Esophagus (tissue), 2 donors: ENCODE data around the gene NCR3LG1. TPM values are rescaled to one million over a fixed set of nuclear protein-coding genes. Genes with fewer than 3 reads are reported as not detected.

ENCODE experiments used
- H3K27ac ChIP-seq, 2 donors: one replicate each; pipeline ENCODE4 v1.5.1; 2013; ENCODE audit warnings: low read depth in 2 of 2, mild to moderate bottlenecking in 2 of 2, inconsistent platforms in 1 of 2, low read length in 1 of 2, moderate library complexity in 1 of 2
- H3K27me3 ChIP-seq, 2 donors: one replicate each; pipeline ENCODE4 v1.6.1; 2013; ENCODE audit warnings: low read length in 2 of 2, control low read depth in 1 of 2, mild to moderate bottlenecking in 1 of 2; ENCODE audit not compliant: insufficient read depth in 2 of 2, control insufficient read depth in 1 of 2
- H3K36me3 ChIP-seq, 2 donors: one replicate each; pipeline ENCODE4 v1.6.1; 2013; ENCODE audit warnings: low read length in 1 of 2; ENCODE audit not compliant: control insufficient read depth in 2 of 2, insufficient read depth in 2 of 2
- H3K4me1 ChIP-seq, 2 donors: one replicate each; pipeline ENCODE4 v1.6.1; 2013; ENCODE audit warnings: low read length in 1 of 2; ENCODE audit not compliant: control insufficient read depth in 2 of 2, insufficient read depth in 2 of 2
- H3K4me3 ChIP-seq, 2 donors: one replicate each; pipeline ENCODE4 v1.5.1; 2013; ENCODE audit warnings: low read length in 2 of 2, mild to moderate bottlenecking in 2 of 2, low read depth in 1 of 2, moderate library complexity in 1 of 2
- H3K9me3 ChIP-seq, 2 donors: one replicate each; pipeline ENCODE4 v1.6.1; 2013; ENCODE audit warnings: mild to moderate bottlenecking in 2 of 2, low read depth in 1 of 2, low read length in 1 of 2, moderate library complexity in 1 of 2; ENCODE audit not compliant: control insufficient read depth in 2 of 2, insufficient read depth in 1 of 2
- WGBS, 2 donors: extraction: QIAGEN DNeasy Blood & Tissue Kit; methylation state at CpG; one replicate each; pipeline ENCODE4 v1.1.7; 2013; 5-methylcytosine and 5-hydroxymethylcytosine counted together
- polyA plus RNA-seq, 2 donors: library from polyadenylated mRNA; stranded (reverse); fragments of 200-250 nt; gene quantifications; one replicate each; pipeline ENCODE4 v1.2.3, GENCODE V29; 2013
- donor health status: healthy with polysubstance abuse.
- donor health status: Bipolar disorder and iron deficiency.

Gene NCR3LG1
- polyA plus RNA-seq, 2 donors = 0.71 TPM

DNA sequence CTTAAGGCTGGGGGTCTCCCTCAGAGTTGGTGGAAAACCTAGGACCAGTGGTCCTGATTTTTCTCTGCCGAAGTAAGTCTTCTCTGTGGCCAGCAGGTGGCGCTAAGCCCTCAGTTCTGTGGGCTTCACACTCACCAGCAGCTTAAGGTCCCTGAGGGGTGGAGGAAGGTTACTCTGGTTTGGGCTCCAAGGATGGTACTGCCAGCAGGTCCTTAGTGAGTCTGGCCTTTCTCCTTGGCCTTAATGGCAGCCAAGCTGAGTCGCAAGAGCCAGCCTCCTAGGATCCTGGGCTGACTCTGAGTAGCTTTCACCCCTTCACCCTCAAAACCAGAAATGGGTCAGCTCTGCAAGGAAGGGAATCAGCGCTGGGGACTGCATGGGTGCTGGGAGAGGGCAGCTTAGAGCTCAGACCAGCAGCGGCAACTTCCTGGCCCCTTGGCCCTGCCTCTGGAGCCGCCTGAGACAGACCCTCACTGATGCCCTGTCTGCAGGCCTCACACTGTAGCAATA, 32.5 kb downstream of the NCR3LG1 start:
- Histone ChIP-seq H3K4me1 (peaks cover 0 to 2% of the 10 kb centered on the region in 2 donors), H3K9me3 (no peaks in the 10 kb centered on the region), H3K36me3 (no peaks in the 10 kb centered on the region), H3K27me3 (no peaks in the 10 kb centered on the region), H3K4me3 (no peak overlapping the region), H3K27ac (no peak overlapping the region)
- WGBS, 2 donors = 46 to 51% methylated on average over 6 of the region's 6 CpGs

- H3K27ac ChIP-seq = no peak overlapping the region
- no peaks in the 10 kb centered on the region for H3K36me3 ChIP-seq
- no peak overlapping the region for H3K4me3 ChIP-seq
- H3K4me1 ChIP-seq = peaks cover 0 to 2% of the 10 kb centered on the region in 2 donors
- H3K9me3 ChIP-seq = no peaks in the 10 kb centered on the region
- 70 to 78% methylated on average over 5 of the region's 5 CpGs for WGBS, 2 donors
- H3K27me3 ChIP-seq = no peaks in the 10 kb centered on the region
These were observed 33.9 kb downstream of the NCR3LG1 start for GRCh38 chr11:17385492-17385891.

DNA sequence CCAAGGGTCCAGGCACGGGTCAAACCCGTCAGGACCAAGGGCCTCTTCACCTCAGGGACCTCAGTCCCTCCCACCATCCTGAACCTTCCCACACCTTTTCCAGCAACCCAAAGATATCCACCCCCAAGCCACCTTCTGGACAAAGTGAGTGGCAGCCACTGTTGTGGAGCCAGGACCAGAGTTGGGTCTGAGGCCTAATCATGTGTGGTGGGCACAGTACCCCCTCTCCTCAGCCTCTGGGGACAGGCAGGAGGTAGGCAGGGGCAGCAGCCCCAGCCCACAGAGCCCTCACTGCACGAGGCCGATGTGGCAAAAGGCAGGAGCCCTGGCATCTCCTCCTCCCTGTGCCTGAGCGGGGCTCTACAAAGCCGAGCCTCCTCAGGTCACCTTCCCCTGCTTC, 34.3 kb downstream of the NCR3LG1 start:
- 73 to 79% methylated on average over 6 of the region's 6 CpGs for WGBS, 2 donors
- no peaks in the 10 kb centered on the region for H3K27me3 ChIP-seq
- no peak overlapping the region for H3K27ac ChIP-seq
- no peaks in the 10 kb centered on the region for H3K9me3 ChIP-seq
- H3K36me3 ChIP-seq = no peaks in the 10 kb centered on the region
- H3K4me1 ChIP-seq = peaks cover 0 to 2% of the 10 kb centered on the region in 2 donors
- H3K4me3 ChIP-seq = no peak overlapping the region

DNA sequence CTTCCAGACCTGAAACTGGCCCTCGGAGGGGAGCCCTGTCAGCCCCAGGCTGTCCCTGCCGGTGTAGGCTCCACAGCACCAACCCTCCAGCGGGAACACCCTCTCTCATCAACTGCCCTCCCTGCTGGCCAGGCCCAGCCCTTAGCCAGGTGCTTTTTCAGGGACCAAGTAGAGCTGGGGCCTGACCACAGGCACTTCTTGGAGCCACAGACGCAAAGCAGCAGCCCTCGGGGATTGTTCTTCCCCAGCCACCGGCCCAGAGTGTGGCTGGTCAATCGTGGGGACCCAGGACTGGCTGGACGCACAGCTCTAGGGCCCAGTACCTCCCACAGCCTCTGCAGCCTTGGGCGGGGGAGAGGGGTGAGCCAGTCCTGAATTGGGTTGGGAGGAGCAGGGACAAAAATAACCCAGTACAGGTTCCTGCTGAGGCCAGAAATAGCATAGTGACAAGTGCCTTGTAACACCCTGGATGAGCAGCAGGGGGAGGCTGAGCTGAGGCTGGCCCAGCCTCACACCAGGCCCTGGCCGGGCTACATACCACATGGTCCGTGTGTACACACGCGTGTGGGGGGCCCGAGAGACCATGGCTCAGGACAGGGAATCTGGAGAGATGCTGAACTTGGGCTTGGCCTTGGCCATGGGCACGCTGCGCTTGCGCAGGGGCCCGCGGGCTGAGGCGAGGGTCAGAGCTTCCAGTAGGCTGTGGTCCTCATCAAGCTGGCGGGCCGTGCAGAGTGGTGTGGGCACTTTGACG, 34.9 kb downstream of the NCR3LG1 start:
- Histone ChIP-seq H3K36me3 (no peaks in the 10 kb centered on the region), H3K27ac (peak overlapping the region in 1 of 2 donors; percentile 13)
- 68 to 78% methylated on average over 22 to 23 of the region's 23 CpGs for WGBS, 2 donors

DNA sequence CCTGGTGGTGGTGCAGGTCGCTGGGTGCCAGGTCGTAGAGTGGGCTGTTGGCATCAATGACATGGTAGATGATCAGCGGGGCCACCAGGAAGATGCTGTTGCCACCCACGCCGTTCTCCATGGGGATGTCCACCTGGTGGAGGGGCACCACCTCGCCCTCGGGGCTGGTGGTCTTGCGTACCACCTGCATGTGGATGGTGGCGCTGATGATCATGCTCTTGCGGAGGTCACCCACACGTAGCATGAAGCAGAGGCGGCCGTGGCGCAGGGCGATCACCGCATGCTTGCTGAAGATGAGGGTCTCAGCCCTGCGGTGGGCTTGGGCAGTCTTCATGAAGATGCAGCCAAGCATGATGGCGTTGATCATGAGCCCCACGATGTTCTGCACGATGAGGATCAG, 35.7 kb downstream of the NCR3LG1 start:
- Histone ChIP-seq H3K4me3 (no peak overlapping the region), H3K36me3 (no peaks in the 10 kb centered on the region), H3K9me3 (no peaks in the 10 kb centered on the region), H3K27ac (no peak overlapping the region), H3K27me3 (no peaks in the 10 kb centered on the region), H3K4me1 (no peaks in the 10 kb centered on the region)
- WGBS, 2 donors = 97 to 98% methylated on average over 20 of the region's 20 CpGs

More for the DNA sequence above, 34.9 kb downstream of the NCR3LG1 start:
- H3K4me1 ChIP-seq = peaks cover 0 to 2% of the 10 kb centered on the region in 2 donors
- H3K4me3 ChIP-seq = no peak overlapping the region
- no peaks in the 10 kb centered on the region for H3K27me3 ChIP-seq
- H3K9me3 ChIP-seq = no peaks in the 10 kb centered on the region

DNA sequence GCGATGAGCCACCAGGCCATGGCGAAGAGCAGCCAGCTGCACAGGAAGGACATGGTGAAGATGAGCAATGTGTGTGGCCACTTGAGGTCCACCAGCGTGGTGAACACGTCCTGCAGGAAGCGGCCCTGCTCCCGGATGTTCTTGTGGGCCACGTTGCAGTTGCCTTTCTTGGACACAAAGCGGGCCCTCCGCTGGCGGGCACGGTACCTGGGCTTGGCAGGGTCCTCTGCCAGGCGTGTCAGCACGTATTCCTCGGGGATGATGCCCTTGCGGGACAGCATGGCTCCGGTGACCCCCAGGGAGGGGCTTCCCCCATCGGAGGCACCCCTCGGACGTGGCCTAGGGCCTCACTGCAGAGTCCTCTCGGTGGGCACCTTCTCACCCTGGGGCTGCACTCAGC, 36.2 kb downstream of the NCR3LG1 start:
- H3K4me1 ChIP-seq = no peaks in the 10 kb centered on the region
- H3K27ac ChIP-seq = no peak overlapping the region
- H3K4me3 ChIP-seq = no peak overlapping the region
- H3K36me3 ChIP-seq = no peaks in the 10 kb centered on the region
- H3K9me3 ChIP-seq = no peaks in the 10 kb centered on the region
- no peaks in the 10 kb centered on the region for H3K27me3 ChIP-seq
- 88 to 93% methylated on average over 17 to 20 of the region's 20 CpGs for WGBS, 2 donors

DNA sequence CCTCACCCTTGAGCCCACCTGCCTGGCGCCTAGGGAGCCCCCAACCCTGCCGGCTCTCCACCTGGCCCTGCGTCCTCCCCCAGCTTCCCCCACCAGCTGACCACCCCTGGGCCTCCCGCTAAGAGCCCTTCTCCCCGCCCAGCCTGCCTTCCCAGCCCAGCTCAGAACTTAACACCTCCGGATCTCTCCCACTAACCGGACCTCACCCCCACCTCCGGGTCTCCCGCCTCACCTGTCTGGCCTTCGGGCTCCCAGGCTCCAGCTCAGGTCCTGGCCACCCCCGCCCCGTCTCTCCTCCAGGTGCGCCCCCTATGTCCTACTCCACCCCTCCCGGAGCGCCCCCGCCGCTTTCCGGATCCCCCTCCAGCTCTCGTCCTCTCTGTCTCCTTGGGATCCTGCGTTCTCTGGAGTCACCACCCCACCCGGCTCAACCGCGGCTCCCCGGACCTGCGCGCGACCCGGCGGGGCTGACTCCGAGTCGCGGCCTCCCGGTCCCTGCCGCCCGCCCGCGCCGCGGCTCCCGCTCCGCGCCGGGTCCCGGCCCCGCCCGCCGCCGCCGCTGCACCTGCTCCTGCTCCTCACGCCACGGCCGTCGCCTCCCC, 37.1 kb downstream of the NCR3LG1 start, which contains the start of gene KCNJ11:
Gene KCNJ11 (minus strand): TSS at position 51 of the 602 bp plus-strand sequence. CDS start 568 bp downstream, outside the sequence.
- no peaks in the 10 kb centered on the region for H3K9me3 ChIP-seq
- H3K4me3 ChIP-seq = peak within 1 kb of the TSS; percentile 59 to 67
- WGBS, 2 donors = 4% methylated on average over 37 to 53 of the region's 53 CpGs
- no peak within 1 kb of the TSS for H3K27ac ChIP-seq
- H3K27me3 ChIP-seq = no peaks in the 10 kb centered on the region
- no peaks in the 10 kb centered on the region for H3K36me3 ChIP-seq
- H3K4me1 ChIP-seq = no peaks in the 10 kb centered on the region

DNA sequence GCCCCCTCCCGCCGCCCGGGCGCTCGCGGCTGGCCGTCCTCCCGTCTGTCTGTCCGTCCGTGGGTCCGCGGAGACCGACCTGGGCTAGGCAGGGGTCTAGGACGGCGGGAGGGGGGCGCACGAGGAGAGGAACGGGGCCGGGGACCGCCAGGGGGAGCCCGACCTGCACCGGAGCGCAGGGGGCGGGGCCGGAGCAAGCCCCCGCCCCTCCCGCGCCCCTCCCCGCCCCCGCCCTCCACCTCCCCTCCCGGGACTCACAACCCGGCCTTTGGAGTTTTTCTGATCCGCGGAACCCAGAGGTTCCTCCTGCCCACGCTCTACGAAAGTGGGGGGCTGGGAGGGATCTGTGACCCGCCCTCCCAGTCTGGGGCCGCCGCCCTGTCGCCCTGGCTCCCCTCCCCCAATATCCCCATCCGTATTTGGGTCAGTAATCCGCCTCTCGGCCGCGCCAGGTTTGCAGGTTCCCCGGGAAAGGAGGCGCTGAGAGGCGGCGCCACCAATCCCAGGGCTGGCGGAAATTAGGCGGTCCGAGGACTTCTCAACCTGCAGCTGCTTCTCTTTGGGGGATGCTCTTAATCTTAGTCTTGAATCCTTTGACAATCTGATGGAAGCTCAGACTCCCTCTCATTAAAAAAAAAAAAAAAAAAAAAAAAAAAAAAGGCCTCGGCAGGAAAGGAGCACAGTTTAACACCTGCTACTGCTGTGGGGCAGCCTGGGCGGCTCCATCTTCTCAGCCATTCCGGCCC, 37.8 kb downstream of the NCR3LG1 start:
- Histone ChIP-seq H3K9me3 (no peaks in the 10 kb centered on the region), H3K4me3 (peak overlapping the region; percentile 59 to 67), H3K27ac (no peak overlapping the region), H3K27me3 (no peaks in the 10 kb centered on the region), H3K4me1 (no peaks in the 10 kb centered on the region), H3K36me3 (no peaks in the 10 kb centered on the region)
- 3% methylated on average over 42 to 55 of the region's 55 CpGs for WGBS, 2 donors

DNA sequence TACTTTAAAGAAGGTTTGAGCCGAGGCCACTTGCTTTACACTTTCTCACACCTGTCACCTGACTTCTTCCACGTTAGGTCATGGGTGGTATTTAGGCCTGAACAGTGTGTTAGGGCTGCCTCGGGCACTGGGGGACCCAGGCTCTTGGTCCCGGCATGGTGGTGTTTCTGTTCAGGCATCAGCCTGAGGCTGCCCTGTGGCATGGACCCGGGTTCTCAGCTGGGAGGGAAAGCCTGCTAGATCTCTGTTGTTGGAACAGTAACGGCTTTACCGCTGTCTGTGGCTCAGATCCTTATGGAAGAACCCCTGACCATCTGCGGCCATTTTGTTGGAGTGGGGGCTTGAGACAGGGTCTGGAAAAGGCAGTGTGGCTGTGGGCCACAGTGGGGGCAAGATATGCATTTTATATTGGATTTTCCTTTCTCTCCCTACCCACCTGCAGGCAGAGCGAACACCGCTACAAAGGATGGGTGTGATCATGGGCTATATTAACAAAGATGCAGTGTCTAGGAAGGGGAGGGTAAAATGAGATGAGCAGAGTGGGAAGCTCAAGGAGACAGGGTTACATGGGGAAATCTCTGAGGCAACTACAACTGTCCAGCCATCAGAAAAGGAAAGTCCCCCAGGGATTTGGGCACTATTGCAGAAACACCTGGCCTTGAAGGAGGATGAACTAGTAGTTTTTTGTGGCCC, 38.5 kb downstream of the NCR3LG1 start:
- Histone ChIP-seq H3K9me3 (no peaks in the 10 kb centered on the region), H3K4me3 (no peak overlapping the region), H3K36me3 (no peaks in the 10 kb centered on the region), H3K27ac (no peak overlapping the region), H3K4me1 (no peaks in the 10 kb centered on the region), H3K27me3 (no peaks in the 10 kb centered on the region)
- WGBS, 2 donors = 60 to 63% methylated on average over 10 of the region's 10 CpGs
